Heart left ventricle (tissue), 13 donors: ENCODE measurements around the gene GPATCH1.

ENCODE experiments used
- POLR2A ChIP-seq, 2 donors: fragments of 450-650 bp; IDR thresholded peaks; one replicate each; pipeline ENCODE4 v1.6.1; 2017; ENCODE audit warnings: antibody characterized with exemption in 2 of 2, mild to moderate bottlenecking in 2 of 2, moderate library complexity in 2 of 2
- TF ChIP-seq, protein P1 (sequence below), 12 donors: fragments of 200-600 bp; sonication (generic) in 4 of 12; IDR thresholded peaks; one replicate each; pipeline versions ENCODE4 v1.5.0 to v1.8.0; 2018 to 2022; ENCODE audit warnings: antibody characterized with exemption in 12 of 12, mild to moderate bottlenecking in 5 of 12
- donor health status: ischemic (EF 13 %, LVEDD 7.1; RV severe dilation, severe dysfunction).
- donor health status: DM: no; HTN: yes; CAD: no.
- donor health status: DM: no; HTN: no; CAD: no.
- donor health status: ischemic (EF 25% LVEDD 6.9; RV normal size, moderate dysfunction).
- donor health status: ischemic (EF 25% LVEDD 5.7; RV mildly dilated, moderate dysfunction).
- donor health status: ischemic (EF 35%, LVEDD 5.7; RV mildly dilated, moderate dysfunction).
- donor health status: nonischemic (EF 11% LVEDD 7.7; RV severe dilation, severe dysfunction).
- donor health status: DM: yes; HTN: yes; CAD: no.
- donor health status: PGD.
- donor health status: ischemic (EF 29% LVEDD 5.4; RV normal size, mild dysfunction).
- donor health status: nonischemic (EF 23%, LVEDD 6.1; RV moderate dilation, normal function).

DNA sequence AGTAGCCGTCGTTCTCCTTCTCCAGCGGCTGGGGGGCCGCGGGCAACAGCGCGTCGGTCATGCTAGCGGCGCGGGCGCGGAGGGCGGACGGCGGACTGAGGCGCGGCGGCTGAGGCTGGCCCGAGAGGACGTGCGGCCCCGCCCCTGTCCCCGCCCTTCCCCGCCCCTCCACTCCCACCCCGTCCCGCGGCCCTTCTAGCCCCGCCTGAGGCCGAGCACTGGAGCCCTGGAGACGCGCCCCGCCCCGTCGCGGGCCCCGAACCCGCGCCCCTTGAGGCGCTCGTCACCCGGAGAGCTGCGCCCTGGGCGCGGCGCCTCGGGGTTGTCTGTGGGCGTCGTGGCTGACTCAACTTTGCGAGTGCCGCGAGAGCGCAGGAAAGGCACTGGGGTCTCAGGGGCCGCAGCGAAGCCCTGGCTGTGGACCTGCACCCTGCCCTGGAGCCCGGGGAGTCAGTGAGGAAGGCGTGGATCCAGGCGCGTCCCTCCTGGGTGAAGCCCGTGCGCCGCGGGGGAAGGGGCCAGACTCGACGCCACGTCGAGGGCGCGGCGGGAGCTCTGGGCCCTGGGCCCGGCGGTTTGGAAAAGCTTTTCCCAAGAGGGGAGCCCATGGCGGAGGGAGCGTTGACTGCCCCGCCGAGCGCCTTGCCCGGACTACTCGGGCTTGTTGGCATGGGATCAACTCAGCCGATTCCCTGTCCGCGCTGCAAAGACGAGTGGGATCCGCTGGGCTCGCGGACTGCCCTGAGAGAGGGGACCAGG is 16.0 kb upstream of the GPATCH1 start, which contains the start of gene RHPN2:
- no peak for TF ChIP-seq POLR2A (IDR thresholded peaks at IDR 0.05)
- TF ChIP-seq, protein P1, sequence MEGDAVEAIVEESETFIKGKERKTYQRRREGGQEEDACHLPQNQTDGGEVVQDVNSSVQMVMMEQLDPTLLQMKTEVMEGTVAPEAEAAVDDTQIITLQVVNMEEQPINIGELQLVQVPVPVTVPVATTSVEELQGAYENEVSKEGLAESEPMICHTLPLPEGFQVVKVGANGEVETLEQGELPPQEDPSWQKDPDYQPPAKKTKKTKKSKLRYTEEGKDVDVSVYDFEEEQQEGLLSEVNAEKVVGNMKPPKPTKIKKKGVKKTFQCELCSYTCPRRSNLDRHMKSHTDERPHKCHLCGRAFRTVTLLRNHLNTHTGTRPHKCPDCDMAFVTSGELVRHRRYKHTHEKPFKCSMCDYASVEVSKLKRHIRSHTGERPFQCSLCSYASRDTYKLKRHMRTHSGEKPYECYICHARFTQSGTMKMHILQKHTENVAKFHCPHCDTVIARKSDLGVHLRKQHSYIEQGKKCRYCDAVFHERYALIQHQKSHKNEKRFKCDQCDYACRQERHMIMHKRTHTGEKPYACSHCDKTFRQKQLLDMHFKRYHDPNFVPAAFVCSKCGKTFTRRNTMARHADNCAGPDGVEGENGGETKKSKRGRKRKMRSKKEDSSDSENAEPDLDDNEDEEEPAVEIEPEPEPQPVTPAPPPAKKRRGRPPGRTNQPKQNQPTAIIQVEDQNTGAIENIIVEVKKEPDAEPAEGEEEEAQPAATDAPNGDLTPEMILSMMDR (IDR thresholded peaks at IDR 0.05) = no peak
